GM12874 (cell line): ENCODE data around the gene MRPS18A.

Source experiments
- CTCF ChIP-seq: IDR thresholded peaks from 2 replicates; pipeline ENCODE4 v1.5.1; 2011; ENCODE audit warnings: low read depth, mild to moderate bottlenecking, control low read depth, low read length, moderate library complexity; ENCODE audit not compliant: insufficient read depth

MRPS18A gene

GRCh38 chr6:43648248-43648647 is 39.3 kb downstream of the MRPS18A start:
- no peak for TF ChIP-seq CTCF

- no peak for TF ChIP-seq CTCF
Observed at GRCh38 chr6:43647613-43648012, 40.0 kb downstream of the MRPS18A start.

- no peak for TF ChIP-seq CTCF
Observed at GRCh38 chr6:43645613-43645964, 42.0 kb downstream of the MRPS18A start.

- TF ChIP-seq CTCF: no peak
Observed at GRCh38 chr6:43644940-43645612, 42.5 kb downstream of the MRPS18A start, which contains the start of gene RSPH9. RSPH9 (plus strand) TSS chr6:43645036; CDS start chr6:43645099, 63 bp downstream.

- TF ChIP-seq CTCF: no peak
Observed at GRCh38 chr6:43639984-43640800, 47.4 kb downstream of the MRPS18A start.

GRCh38 chr6:43636308-43636659 is 51.3 kb downstream of the MRPS18A start:
- no peak for TF ChIP-seq CTCF

- TF ChIP-seq CTCF: no peak
Observed at GRCh38 chr6:43635387-43636307, 51.9 kb downstream of the MRPS18A start, which contains the start of gene MAD2L1BP. MAD2L1BP (plus strand) TSS chr6:43635840; CDS start chr6:43635876, 36 bp downstream.
